Right cardiac atrium (tissue), 5 donors: Measurements from ENCODE around the gene FNDC11. TPM values are rescaled to one million over a fixed set of nuclear protein-coding genes. Genes with fewer than 3 reads are reported as not detected.
"Not testable (repeated sequence)": the region's sequence is repeated elsewhere in the genome, so short reads cannot be mapped to it uniquely, and the experiment has no call there.

ENCODE experiments used
- ATAC-seq, 2 donors: fragments of 200-7000 bp; cut with Tn5 transposase; one replicate each; pipeline versions ENCODE4 v1.8.0 to v1.9.1; 2020; ENCODE audit warnings: moderate library complexity in 2 of 2, mild to moderate bottlenecking in 1 of 2
- DNase-seq, 3 donors: peaks; one replicate each; pipeline ENCODE4 v3.0.0-alpha.2; 2020
- H3K27ac ChIP-seq: one replicate; pipeline ENCODE4 v1.5.1; 2013; ENCODE audit warnings: mild to moderate bottlenecking, low read length, control low read depth, moderate library complexity
- H3K27me3 ChIP-seq: one replicate; pipeline ENCODE4 v1.6.1; 2013; ENCODE audit not compliant: control insufficient read depth, insufficient read depth
- H3K4me1 ChIP-seq: one replicate; pipeline ENCODE4 v1.6.1; 2013; ENCODE audit warnings: low read length; ENCODE audit not compliant: control insufficient read depth, insufficient read depth
- H3K4me3 ChIP-seq: one replicate; pipeline ENCODE4 v1.5.1; 2013; ENCODE audit warnings: low read length, control low read depth
- H3K9me3 ChIP-seq: one replicate; pipeline ENCODE4 v1.6.1; 2013; ENCODE audit warnings: low read length; ENCODE audit not compliant: control insufficient read depth
- WGBS: extraction: QIAGEN DNeasy Blood & Tissue Kit; methylation state at CpG from one replicate; pipeline ENCODE4 v1.1.7; 2013; 5-methylcytosine and 5-hydroxymethylcytosine counted together
- intact Hi-C, 4 donors: fragments of 100-400 bp; cut with DNase I; formaldehyde crosslinking; loops; one replicate each; pipeline versions ENCODE4 v1.11.0 to v1.14.0; 2022 to 2023
- polyA plus RNA-seq: library from polyadenylated mRNA; stranded (reverse); fragments of 200-250 nt; gene quantifications from one replicate; pipeline ENCODE4 v1.2.3, GENCODE V29; 2013
- total RNA-seq, 4 donors: library from RNA; stranded (reverse); fragmentation: NEBNext Ultra II Directional; extraction: Animal tissue kit (Norgen Biotek cat#: 25700); gene quantifications; one replicate each; pipeline ENCODE4 v1.2.1, GENCODE V29; 2021
- donor health status: healthy with polysubstance abuse.
- donor health status: DM: no; HTN: yes; CAD: no.
- donor health status: DM: no; HTN: no; CAD: no.
- donor health status: DM: no; HTN: yes; CAD: no; lungs with severe emphysema.
- donor health status: DM: yes; HTN: yes; CAD: no.

FNDC11 gene
- total and polyA plus RNA-seq, 5 donors = 0.09 to 0.20 (median 0.15) TPM; not detected in 1

DNA sequence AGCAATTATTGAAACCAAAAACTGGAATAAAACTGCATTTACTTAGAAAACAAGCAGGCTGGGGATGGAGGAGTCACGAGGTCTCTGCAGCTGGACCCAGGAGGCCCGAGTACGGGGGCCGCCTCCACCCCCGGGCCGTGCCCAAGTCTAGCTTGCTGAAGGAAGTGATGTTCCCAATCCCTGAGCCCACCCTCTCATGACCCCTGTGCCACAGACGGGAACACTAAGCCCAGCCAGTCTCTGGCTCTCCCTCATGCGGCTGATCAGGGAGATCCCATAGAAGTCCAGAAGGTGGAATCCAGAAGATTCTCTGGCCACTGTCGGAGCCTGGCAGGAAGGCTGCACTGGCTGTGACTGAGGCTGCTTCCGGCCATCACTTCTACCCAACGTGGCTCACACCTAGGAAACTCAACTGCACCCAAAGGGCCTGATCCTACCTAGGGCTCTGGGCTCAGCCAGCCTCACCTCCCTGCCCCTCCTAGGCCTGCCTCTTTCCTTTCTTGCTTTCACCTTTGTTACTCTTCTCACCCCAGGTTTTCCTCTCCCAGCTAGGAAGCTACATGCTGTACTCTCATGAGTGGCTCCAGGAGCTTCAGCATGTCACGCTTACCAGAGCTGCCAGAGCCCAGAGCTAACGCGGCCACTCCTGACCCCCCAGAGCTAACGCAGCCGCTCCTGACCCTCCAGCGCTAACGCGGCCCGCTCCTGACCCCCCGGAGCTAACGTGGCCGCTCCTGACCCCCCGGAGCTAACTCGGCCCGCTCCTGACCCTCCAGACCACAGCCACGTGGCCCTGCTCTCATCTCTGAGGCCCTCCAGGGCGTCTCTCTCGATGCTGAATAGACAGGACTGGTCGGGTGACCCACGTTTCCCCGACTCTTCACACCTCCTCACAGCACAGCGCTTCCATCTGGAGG is 44.8 kb downstream of the FNDC11 start:
- ATAC-seq = no peak
- Histone ChIP-seq H3K27ac (no peak overlapping the region), H3K9me3 (no peaks in the 10 kb centered on the region), H3K4me3 (no peak overlapping the region), H3K4me1 (no peaks in the 10 kb centered on the region), H3K27me3 (no peaks in the 10 kb centered on the region)
- intact Hi-C loops = no loop called here
- 87% methylated on average over 33 of the region's 33 CpGs for WGBS
- DNase-seq = no peak

GRCh38 chr20:63599396-63600050 is 45.6 kb downstream of the FNDC11 start:
- DNase-seq (no peak), ATAC-seq (no peak)
- no peak overlapping the region for H3K27ac ChIP-seq
- H3K9me3 ChIP-seq = no peaks in the 10 kb centered on the region
- 93% methylated on average over 27 of the region's 27 CpGs for WGBS
- intact Hi-C loops = no loop called here
- no peak overlapping the region for H3K4me3 ChIP-seq
- H3K4me1 ChIP-seq = no peaks in the 10 kb centered on the region
- no peaks in the 10 kb centered on the region for H3K27me3 ChIP-seq

- DNase-seq, H3K27me3 ChIP-seq, H3K9me3 ChIP-seq, intact Hi-C loops, H3K4me3 ChIP-seq, ATAC-seq, H3K27ac ChIP-seq, H3K4me1 ChIP-seq: not testable (repeated sequence)
- 85% methylated on average over 8 of the region's 8 CpGs for WGBS
Observed at GRCh38 chr20:63601679-63602078, 47.7 kb downstream of the FNDC11 start.

- Histone ChIP-seq H3K27ac (no peak overlapping the region), H3K9me3 (no peaks in the 10 kb centered on the region), H3K4me1 (no peaks in the 10 kb centered on the region), H3K27me3 (no peaks in the 10 kb centered on the region), H3K4me3 (no peak overlapping the region)
- DNase-seq = no peak
- WGBS = 90% methylated on average over 3 of the region's 3 CpGs
- no peak for ATAC-seq
- intact Hi-C loops = no loop called here
Observed at GRCh38 chr20:63602321-63602720, 48.4 kb downstream of the FNDC11 start.

Other genes with a start within 250 kb of the FNDC11 start
- under 1 TPM in 3 of 4 donors, not detected in 1; 0.17 to 0.54 (median 0.38) TPM for gene CHRNA4, start 192.8 kb upstream of the FNDC11 start, total RNA-seq
- gene CHRNA4, start 192.8 kb upstream of the FNDC11 start, polyA plus RNA-seq = 0.02 TPM
- 1 to 10 TPM in 2 of 4 donors, not detected in 2; 1.1 to 2.3 TPM for gene KCNQ2, start 81.5 kb upstream of the FNDC11 start, total RNA-seq
- under 0.01 TPM for gene KCNQ2, start 81.5 kb upstream of the FNDC11 start, polyA plus RNA-seq
- 1,000 to 10,000 TPM in 1 of 4 donors, 100 to 1,000 TPM in 3; 701 to 1,033 (median 894) TPM for gene EEF1A2, start 55.1 kb upstream of the FNDC11 start, total RNA-seq
- 952 TPM for gene EEF1A2, start 55.1 kb upstream of the FNDC11 start, polyA plus RNA-seq
- 100 to 1,000 TPM; 143 to 244 (median 223) TPM for gene PPDPF, start 33.4 kb upstream of the FNDC11 start, total RNA-seq
- gene PPDPF, start 33.4 kb upstream of the FNDC11 start, polyA plus RNA-seq = 276 TPM
- under 1 TPM in 2 of 4 donors, not detected in 2; 0.09 to 0.15 TPM for gene PTK6, start 16.8 kb upstream of the FNDC11 start, total RNA-seq
- 0.14 TPM for gene PTK6, start 16.8 kb upstream of the FNDC11 start, polyA plus RNA-seq
- not detected for gene SRMS, start 6.4 kb upstream of the FNDC11 start, total RNA-seq
- not detected for gene SRMS, start 6.4 kb upstream of the FNDC11 start, polyA plus RNA-seq
- 10 to 100 TPM; 15.6 to 29.5 (median 16.2) TPM for gene HELZ2, start 20.1 kb downstream of the FNDC11 start, total RNA-seq
- gene HELZ2, start 20.1 kb downstream of the FNDC11 start, polyA plus RNA-seq = 8.7 TPM
- 1 to 10 TPM; 7.0 to 7.7 (median 7.3) TPM for gene GMEB2, start 72.9 kb downstream of the FNDC11 start, total RNA-seq
- 6.5 TPM for gene GMEB2, start 72.9 kb downstream of the FNDC11 start, polyA plus RNA-seq
- 1 to 10 TPM; 4.0 to 9.3 (median 5.8) TPM for gene STMN3, start 99.3 kb downstream of the FNDC11 start, total RNA-seq
- gene STMN3, start 99.3 kb downstream of the FNDC11 start, polyA plus RNA-seq = 7.1 TPM
- gene RTEL1, start 104.2 kb downstream of the FNDC11 start, total RNA-seq = 10 to 100 TPM; 12.3 to 14.8 (median 13.3) TPM
- 7.7 TPM for gene RTEL1, start 104.2 kb downstream of the FNDC11 start, polyA plus RNA-seq
- 1 to 10 TPM in 2 of 4 donors, under 1 TPM in 1, not detected in 1; 0.23 to 1.4 (median 1.1) TPM for gene TNFRSF6B, start 142.5 kb downstream of the FNDC11 start, total RNA-seq
- 2.7 TPM for gene TNFRSF6B, start 142.5 kb downstream of the FNDC11 start, polyA plus RNA-seq
- 10 to 100 TPM; 40.1 to 49.7 (median 44.3) TPM for gene ARFRP1, start 153.8 kb downstream of the FNDC11 start, total RNA-seq
- 38.7 TPM for gene ARFRP1, start 153.8 kb downstream of the FNDC11 start, polyA plus RNA-seq
- gene ZGPAT, start 153.9 kb downstream of the FNDC11 start, total RNA-seq = 10 to 100 TPM; 14.5 to 19.6 (median 16.8) TPM
- 29.5 TPM for gene ZGPAT, start 153.9 kb downstream of the FNDC11 start, polyA plus RNA-seq
- gene LIME1, start 182.5 kb downstream of the FNDC11 start, total RNA-seq = 1 to 10 TPM; 2.1 to 2.9 (median 2.7) TPM
- gene LIME1, start 182.5 kb downstream of the FNDC11 start, polyA plus RNA-seq = 2.7 TPM
- gene SLC2A4RG, start 185.6 kb downstream of the FNDC11 start, total RNA-seq = 10 to 100 TPM; 42.7 to 69.1 (median 50.1) TPM
- gene SLC2A4RG, start 185.6 kb downstream of the FNDC11 start, polyA plus RNA-seq = 39.2 TPM